ENCODE measurements around the gene CHEK1. TPM values are rescaled to one million over a fixed set of nuclear protein-coding genes. Genes with fewer than 3 reads are reported as not detected.

Gene CHEK1
- total RNA-seq, 1 experiment from 2014 or later = 33.2 TPM

- no TSS peak for BruUV-seq (replicated peaks)
- peak overlapping the region; percentile 78 for H3K27ac Mint-ChIP-seq (ENCODE audit: unreplicated experiment)
- peak overlapping the region; percentile 81 for H3K4me3 Mint-ChIP-seq (ENCODE audit: low read depth, unreplicated experiment)
- no peaks in the 10 kb centered on the region for H3K27me3 Mint-ChIP-seq (ENCODE audit: unreplicated experiment)
- peaks cover 29% of the 10 kb centered on the region for H3K36me3 Mint-ChIP-seq (ENCODE audit: insufficient read depth, unreplicated experiment)
- H3K9me3 Mint-ChIP-seq (ENCODE audit: low read depth, unreplicated experiment) = no peaks in the 10 kb centered on the region
- CTCF ChIA-PET = interaction anchor here (1.0 to 1.2 kb wide), 2 partner anchors 33 kb away, joined by 3 to 4 read pairs; partner anchors contain the start of gene STT3A
- intact Hi-C loops (cut with micrococcal nuclease; ENCODE audit: unreplicated experiment) = loop anchor here (5.0 kb wide), 1 partner anchor 247 kb away; no protein-coding TSS in a partner anchor
- TF ChIP-seq CTCF (IDR thresholded peaks at IDR 0.05; ENCODE audit: unreplicated experiment) = no peak
- peaks cover 17% of the 10 kb centered on the region for H3K4me1 Mint-ChIP-seq (ENCODE audit: low read depth, unreplicated experiment)
- peak; percentile 80 for DNase-seq
These were observed 796 bp downstream of the CHEK1 start for GRCh38 chr11:125625630-125626287.

GRCh38 chr11:125626288-125626950 is 1.5 kb downstream of the CHEK1 start:
- Mint-ChIP-seq H3K9me3 (ENCODE audit: low read depth, unreplicated experiment) (no peaks in the 10 kb centered on the region), H3K27me3 (ENCODE audit: unreplicated experiment) (no peaks in the 10 kb centered on the region), H3K4me1 (ENCODE audit: low read depth, unreplicated experiment) (peaks cover 17% of the 10 kb centered on the region), H3K36me3 (ENCODE audit: insufficient read depth, unreplicated experiment) (peaks cover 29% of the 10 kb centered on the region), H3K4me3 (ENCODE audit: low read depth, unreplicated experiment) (peak overlapping the region; percentile 81), H3K27ac (ENCODE audit: unreplicated experiment) (peak overlapping the region; percentile 78)
- intact Hi-C loops (cut with micrococcal nuclease; ENCODE audit: unreplicated experiment) = loop anchor here (5.0 kb wide), 1 partner anchor 246 kb away; no protein-coding TSS in a partner anchor
- CTCF ChIA-PET = interaction anchor here (1.0 kb wide), 1 partner anchor 34 kb away, joined by 3 read pairs; the partner anchor contains the start of gene STT3A
- no TSS peak for BruUV-seq (replicated peaks)
- no peak for TF ChIP-seq CTCF (IDR thresholded peaks at IDR 0.05; ENCODE audit: unreplicated experiment)
- no peak for DNase-seq

- H3K4me3 Mint-ChIP-seq (ENCODE audit: low read depth, unreplicated experiment) = peak overlapping the region; percentile 81
- no peak for DNase-seq
- no TSS peak for BruUV-seq (replicated peaks)
- peaks cover 17% of the 10 kb centered on the region for H3K4me1 Mint-ChIP-seq (ENCODE audit: low read depth, unreplicated experiment)
- TF ChIP-seq CTCF (IDR thresholded peaks at IDR 0.05; ENCODE audit: unreplicated experiment) = no peak
- H3K36me3 Mint-ChIP-seq (ENCODE audit: insufficient read depth, unreplicated experiment) = peaks cover 24% of the 10 kb centered on the region
- intact Hi-C loops (cut with micrococcal nuclease; ENCODE audit: unreplicated experiment) = loop anchor here (5.0 kb wide), 1 partner anchor 245 kb away; no protein-coding TSS in a partner anchor
- CTCF ChIA-PET = no interaction called here
- H3K27ac Mint-ChIP-seq (ENCODE audit: unreplicated experiment) = no peak overlapping the region
- H3K9me3 Mint-ChIP-seq (ENCODE audit: low read depth, unreplicated experiment) = no peaks in the 10 kb centered on the region
- no peaks in the 10 kb centered on the region for H3K27me3 Mint-ChIP-seq (ENCODE audit: unreplicated experiment)
These were observed 2.4 kb downstream of the CHEK1 start for GRCh38 chr11:125627236-125627910.

- intact Hi-C loops (cut with micrococcal nuclease; ENCODE audit: unreplicated experiment) = no loop called here
- Mint-ChIP-seq H3K36me3 (ENCODE audit: insufficient read depth, unreplicated experiment) (peaks cover 21% of the 10 kb centered on the region), H3K4me1 (ENCODE audit: low read depth, unreplicated experiment) (peaks cover 16% of the 10 kb centered on the region), H3K27me3 (ENCODE audit: unreplicated experiment) (no peaks in the 10 kb centered on the region), H3K9me3 (ENCODE audit: low read depth, unreplicated experiment) (no peaks in the 10 kb centered on the region), H3K27ac (ENCODE audit: unreplicated experiment) (no peak overlapping the region), H3K4me3 (ENCODE audit: low read depth, unreplicated experiment) (no peak overlapping the region)
- CTCF ChIA-PET = no interaction called here
- BruUV-seq (replicated peaks) = no TSS peak
- DNase-seq = no peak
- no peak for TF ChIP-seq CTCF (IDR thresholded peaks at IDR 0.05; ENCODE audit: unreplicated experiment)
These were observed 12.9 kb downstream of the CHEK1 start for GRCh38 chr11:125637840-125638239.

Measured in Calu3 (cell line).